ENCODE data around the gene RPL10. TPM values are rescaled to one million over a fixed set of nuclear protein-coding genes. Genes with fewer than 3 reads are reported as not detected.
A peak's percentile ranks its signal among the peaks of the same experiment; 100 is the strongest.

Gene RPL10
- total and polyA plus RNA-seq, 9 of the 15 experiments (the other 6 are each of a cell fraction or from before 2014, with no cell fraction given): 3,774 to 7,600 (median 5,014) TPM

DNA sequence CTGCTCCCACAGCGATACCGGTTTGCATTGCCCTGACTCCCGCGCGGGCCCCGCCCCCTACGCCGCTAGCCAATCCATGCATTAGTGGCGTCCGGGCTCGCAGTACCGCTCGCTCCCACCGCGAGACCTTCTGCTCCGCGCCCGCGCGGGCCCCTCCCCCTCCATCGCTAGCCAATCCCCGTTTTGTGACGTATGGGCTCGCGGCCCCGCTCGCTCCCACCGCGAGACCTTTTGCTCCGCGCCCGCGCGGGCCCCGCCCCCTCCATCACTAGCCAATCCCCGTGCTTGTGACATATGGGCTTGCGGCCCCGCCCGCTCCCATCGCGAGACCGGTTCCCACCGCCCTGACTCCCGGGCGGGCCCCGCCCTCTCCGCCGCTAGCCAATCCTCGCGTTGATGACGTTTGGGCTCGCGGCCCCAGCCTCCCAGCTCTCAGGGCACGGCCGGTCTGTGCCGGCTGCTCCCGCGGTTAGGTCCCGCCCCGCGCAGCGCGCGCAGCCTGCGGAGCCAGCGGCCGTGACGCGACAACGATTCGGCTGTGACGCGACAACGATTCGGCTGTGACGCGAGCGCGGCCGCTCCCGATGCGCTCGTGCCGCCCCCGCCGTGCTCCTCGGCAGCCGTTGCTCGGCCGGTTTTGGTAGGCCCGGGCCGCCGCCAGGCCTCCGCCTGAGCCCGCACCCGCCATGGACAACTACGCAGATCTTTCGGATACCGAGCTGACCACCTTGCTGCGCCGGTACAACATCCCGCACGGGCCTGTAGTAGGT, 19.2 kb upstream of the RPL10 start, which contains the start of gene EMD (continued):
- TF ChIP-seq ZNF668 (CRISPR knock-in tag; IDR thresholded peaks at IDR 0.05) (no peak), BHLHE40 (IDR thresholded peaks at IDR 0.05; ENCODE audit: low read length) (peak; percentile 93), HSF4 (CRISPR knock-in tag; IDR thresholded peaks at IDR 0.05; ENCODE audit: borderline replicate concordance) (no peak), RB1 (IDR thresholded peaks at IDR 0.05; ENCODE audit: low read depth) (peak; percentile 82), ATF1 (CRISPR knock-in tag; IDR thresholded peaks at IDR 0.05) (peak; percentile 56; the same call in 1 of the 2 replicates), ATF1 (tag; IDR thresholded peaks at IDR 0.05) (peak; percentile 99), TCF7L2 (IDR thresholded peaks at IDR 0.05; ENCODE audit: low read depth, low read length) (no peak), POLR2A (conservative IDR thresholded peaks at IDR 0.05) (peak; percentile 79), HNRNPH1 (optimal IDR thresholded peaks at IDR 0.05; ENCODE audit: low read depth, low read length) (no peak), ZNF586 (CRISPR knock-in tag; conservative IDR thresholded peaks at IDR 0.05) (no peak), XRCC5 (IDR thresholded peaks at IDR 0.05; ENCODE audit: low read depth, low read length) (peak; percentile 22; the same call in 1 of the 2 replicates), MTA3 (IDR thresholded peaks at IDR 0.05; ENCODE audit: borderline replicate concordance) (peak; percentile 99), NR2C2 (CRISPR knock-in tag; IDR thresholded peaks at IDR 0.05) (peak; percentile 39; the same call in 1 of the 2 replicates), NR2C2 (tag; IDR thresholded peaks at IDR 0.05) (peak; percentile 40; the same call in 1 of the 2 replicates), PML (IDR thresholded peaks at IDR 0.05; ENCODE audit: low read length) (0 out of 2 replicates have a peak, but pooled peaks have one; percentile 28)
- TF ChIP-seq, protein P1, sequence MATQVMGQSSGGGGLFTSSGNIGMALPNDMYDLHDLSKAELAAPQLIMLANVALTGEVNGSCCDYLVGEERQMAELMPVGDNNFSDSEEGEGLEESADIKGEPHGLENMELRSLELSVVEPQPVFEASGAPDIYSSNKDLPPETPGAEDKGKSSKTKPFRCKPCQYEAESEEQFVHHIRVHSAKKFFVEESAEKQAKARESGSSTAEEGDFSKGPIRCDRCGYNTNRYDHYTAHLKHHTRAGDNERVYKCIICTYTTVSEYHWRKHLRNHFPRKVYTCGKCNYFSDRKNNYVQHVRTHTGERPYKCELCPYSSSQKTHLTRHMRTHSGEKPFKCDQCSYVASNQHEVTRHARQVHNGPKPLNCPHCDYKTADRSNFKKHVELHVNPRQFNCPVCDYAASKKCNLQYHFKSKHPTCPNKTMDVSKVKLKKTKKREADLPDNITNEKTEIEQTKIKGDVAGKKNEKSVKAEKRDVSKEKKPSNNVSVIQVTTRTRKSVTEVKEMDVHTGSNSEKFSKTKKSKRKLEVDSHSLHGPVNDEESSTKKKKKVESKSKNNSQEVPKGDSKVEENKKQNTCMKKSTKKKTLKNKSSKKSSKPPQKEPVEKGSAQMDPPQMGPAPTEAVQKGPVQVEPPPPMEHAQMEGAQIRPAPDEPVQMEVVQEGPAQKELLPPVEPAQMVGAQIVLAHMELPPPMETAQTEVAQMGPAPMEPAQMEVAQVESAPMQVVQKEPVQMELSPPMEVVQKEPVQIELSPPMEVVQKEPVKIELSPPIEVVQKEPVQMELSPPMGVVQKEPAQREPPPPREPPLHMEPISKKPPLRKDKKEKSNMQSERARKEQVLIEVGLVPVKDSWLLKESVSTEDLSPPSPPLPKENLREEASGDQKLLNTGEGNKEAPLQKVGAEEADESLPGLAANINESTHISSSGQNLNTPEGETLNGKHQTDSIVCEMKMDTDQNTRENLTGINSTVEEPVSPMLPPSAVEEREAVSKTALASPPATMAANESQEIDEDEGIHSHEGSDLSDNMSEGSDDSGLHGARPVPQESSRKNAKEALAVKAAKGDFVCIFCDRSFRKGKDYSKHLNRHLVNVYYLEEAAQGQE (IDR thresholded peaks at IDR 0.05; ENCODE audit: borderline replicate concordance): peak; percentile 100
- TF ChIP-seq, protein P1 (CRISPR knock-in tag; IDR thresholded peaks at IDR 0.05; ENCODE audit: low read depth): no peak
- TF ChIP-seq, protein P2, sequence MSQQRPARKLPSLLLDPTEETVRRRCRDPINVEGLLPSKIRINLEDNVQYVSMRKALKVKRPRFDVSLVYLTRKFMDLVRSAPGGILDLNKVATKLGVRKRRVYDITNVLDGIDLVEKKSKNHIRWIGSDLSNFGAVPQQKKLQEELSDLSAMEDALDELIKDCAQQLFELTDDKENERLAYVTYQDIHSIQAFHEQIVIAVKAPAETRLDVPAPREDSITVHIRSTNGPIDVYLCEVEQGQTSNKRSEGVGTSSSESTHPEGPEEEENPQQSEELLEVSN (IDR thresholded peaks at IDR 0.05; ENCODE audit: borderline replicate concordance in 1 of 2, extremely low read depth in 1 of 2, insufficient read depth in 1 of 2, insufficient read length in 1 of 2, low read depth in 1 of 2, low read length in 1 of 2, poor library complexity in 1 of 2, severe bottlenecking in 1 of 2): peak; percentile 42 to 67
- TF ChIP-seq, protein P3, sequence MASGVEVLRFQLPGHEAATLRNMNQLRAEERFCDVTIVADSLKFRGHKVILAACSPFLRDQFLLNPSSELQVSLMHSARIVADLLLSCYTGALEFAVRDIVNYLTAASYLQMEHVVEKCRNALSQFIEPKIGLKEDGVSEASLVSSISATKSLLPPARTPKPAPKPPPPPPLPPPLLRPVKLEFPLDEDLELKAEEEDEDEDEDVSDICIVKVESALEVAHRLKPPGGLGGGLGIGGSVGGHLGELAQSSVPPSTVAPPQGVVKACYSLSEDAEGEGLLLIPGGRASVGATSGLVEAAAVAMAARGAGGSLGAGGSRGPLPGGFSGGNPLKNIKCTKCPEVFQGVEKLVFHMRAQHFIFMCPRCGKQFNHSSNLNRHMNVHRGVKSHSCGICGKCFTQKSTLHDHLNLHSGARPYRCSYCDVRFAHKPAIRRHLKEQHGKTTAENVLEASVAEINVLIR (CRISPR knock-in tag; IDR thresholded peaks at IDR 0.05): peak; percentile 86

Data from K562 (cell line).